GM21786 (cell line): ENCODE data around the gene ASIP.
"Not testable (repeated sequence)": the region's sequence is repeated elsewhere in the genome, so short reads cannot be mapped to it uniquely, and the experiment has no call there.

Source experiments
- ATAC-seq: cut with Tn5 transposase; IDR thresholded peaks from one replicate; pipeline ENCODE4 v1.9.1; 2021; ENCODE audit not compliant: unreplicated experiment

Gene ASIP

GRCh38 chr20:34282041-34282440 is 40.8 kb downstream of the ASIP start:
- ATAC-seq, result no peak

GRCh38 chr20:34283844-34284243 is 42.6 kb downstream of the ASIP start:
- ATAC-seq, result no peak

- ATAC-seq, result no peak
These were observed 44.2 kb downstream of the ASIP start for GRCh38 chr20:34285450-34285849.

- ATAC-seq, result not testable (repeated sequence)
These were observed 46.3 kb downstream of the ASIP start for GRCh38 chr20:34287500-34287899.

GRCh38 chr20:34290471-34290870 is 49.2 kb downstream of the ASIP start:
- ATAC-seq, result no peak

- ATAC-seq, result no peak
These were observed 51.3 kb downstream of the ASIP start for GRCh38 chr20:34292496-34292895.

GRCh38 chr20:34293119-34293518 is 51.9 kb downstream of the ASIP start:
- ATAC-seq, result no peak

- ATAC-seq, result no peak
These were observed 52.4 kb downstream of the ASIP start for GRCh38 chr20:34293589-34293988.

GRCh38 chr20:34294563-34294962 is 53.3 kb downstream of the ASIP start:
- no peak for ATAC-seq

- ATAC-seq, result no peak
These were observed 54.1 kb downstream of the ASIP start for GRCh38 chr20:34295284-34295683.

GRCh38 chr20:34296468-34296867 is 55.2 kb downstream of the ASIP start:
- no peak for ATAC-seq

GRCh38 chr20:34298294-34298784 is 57.1 kb downstream of the ASIP start:
- ATAC-seq, result not testable (repeated sequence)

GRCh38 chr20:34299556-34300255 is 58.5 kb downstream of the ASIP start:
- ATAC-seq, result no peak

- no peak for ATAC-seq
These were observed 59.1 kb downstream of the ASIP start for GRCh38 chr20:34300256-34300806.

GRCh38 chr20:34300809-34301586 is 59.8 kb downstream of the ASIP start:
- ATAC-seq, result no peak

GRCh38 chr20:34301587-34302311 is 60.5 kb downstream of the ASIP start:
- no peak for ATAC-seq

GRCh38 chr20:34302312-34302722 is 61.1 kb downstream of the ASIP start:
- ATAC-seq, result no peak

- ATAC-seq, result peak; percentile 90
These were observed 61.7 kb downstream of the ASIP start, which contains the start of gene AHCY for GRCh38 chr20:34302723-34303533. Gene AHCY, minus strand, starts transcription at chr20:34303355. Its CDS starts 85 bp downstream, at chr20:34303270.

GRCh38 chr20:34305333-34306230 is 64.4 kb downstream of the ASIP start:
- ATAC-seq, result no peak
